Thyroid gland (tissue), 4 donors: ENCODE results near the gene AP2M1.

Source experiments
- POLR2A ChIP-seq, 2 donors: fragments of 450-650 bp; IDR thresholded peaks; one replicate each; pipeline ENCODE4 v1.6.1; 2017; ENCODE audit warnings: antibody characterized with exemption in 2 of 2, mild to moderate bottlenecking in 2 of 2, moderate library complexity in 1 of 2
- TF ChIP-seq, protein P1 (sequence below), 6 experiments: fragments of 200-600 bp in 3 of 6; fragments of 450-650 bp in 3 of 6; sonication (generic) in 3 of 6; IDR thresholded peaks; one replicate each; pipeline ENCODE4 v1.5.1; 2016 to 2019; ENCODE audit warnings: antibody characterized with exemption in 6 of 6, mild to moderate bottlenecking in 2 of 6, inconsistent platforms in 1 of 6, moderate library complexity in 1 of 6

DNA sequence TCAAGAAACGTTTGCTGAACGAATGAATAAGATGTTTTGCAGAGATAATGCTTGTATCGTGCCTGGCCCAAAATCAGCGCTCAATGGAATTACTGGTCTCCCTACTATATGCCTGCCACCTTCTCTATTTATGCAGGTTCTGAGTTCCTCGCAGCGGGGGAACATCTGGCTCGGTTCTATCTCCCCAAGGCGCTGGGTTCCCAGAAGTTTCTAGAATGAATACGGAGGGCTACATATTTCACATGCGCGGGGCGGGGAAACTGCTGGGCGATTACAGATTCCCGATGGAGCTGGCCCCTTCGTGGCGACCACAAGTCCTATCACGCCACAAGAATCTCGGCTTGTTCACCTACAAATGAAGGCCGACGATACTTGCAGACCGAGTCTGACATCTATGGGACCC is 39.9 kb upstream of the AP2M1 start:
- TF ChIP-seq, protein P1, sequence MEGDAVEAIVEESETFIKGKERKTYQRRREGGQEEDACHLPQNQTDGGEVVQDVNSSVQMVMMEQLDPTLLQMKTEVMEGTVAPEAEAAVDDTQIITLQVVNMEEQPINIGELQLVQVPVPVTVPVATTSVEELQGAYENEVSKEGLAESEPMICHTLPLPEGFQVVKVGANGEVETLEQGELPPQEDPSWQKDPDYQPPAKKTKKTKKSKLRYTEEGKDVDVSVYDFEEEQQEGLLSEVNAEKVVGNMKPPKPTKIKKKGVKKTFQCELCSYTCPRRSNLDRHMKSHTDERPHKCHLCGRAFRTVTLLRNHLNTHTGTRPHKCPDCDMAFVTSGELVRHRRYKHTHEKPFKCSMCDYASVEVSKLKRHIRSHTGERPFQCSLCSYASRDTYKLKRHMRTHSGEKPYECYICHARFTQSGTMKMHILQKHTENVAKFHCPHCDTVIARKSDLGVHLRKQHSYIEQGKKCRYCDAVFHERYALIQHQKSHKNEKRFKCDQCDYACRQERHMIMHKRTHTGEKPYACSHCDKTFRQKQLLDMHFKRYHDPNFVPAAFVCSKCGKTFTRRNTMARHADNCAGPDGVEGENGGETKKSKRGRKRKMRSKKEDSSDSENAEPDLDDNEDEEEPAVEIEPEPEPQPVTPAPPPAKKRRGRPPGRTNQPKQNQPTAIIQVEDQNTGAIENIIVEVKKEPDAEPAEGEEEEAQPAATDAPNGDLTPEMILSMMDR (IDR thresholded peaks at IDR 0.05) = no peak
- TF ChIP-seq POLR2A (IDR thresholded peaks at IDR 0.05) = no peak
